Activated naive CD4-positive, alpha-beta T cell treated with anti-CD3 and anti-CD28 coated beads, Interleukin-2, amount 50 U/mL, for 24 hours (primary cell): ENCODE measurements around the gene GRAMD1C.
A peak's percentile ranks its signal among the peaks of the same experiment; 100 is the strongest.

Source experiments
- H3K27ac Mint-ChIP-seq: one replicate; pipeline ENCODE4 v1.8.0; 2021; ENCODE audit warnings: mild to moderate bottlenecking, mixed read lengths
- H3K27me3 Mint-ChIP-seq: one replicate; pipeline ENCODE4 v1.8.0; 2021; ENCODE audit warnings: mixed read lengths
- H3K36me3 Mint-ChIP-seq: one replicate; pipeline ENCODE4 v1.8.0; 2021; ENCODE audit warnings: mixed read lengths
- H3K4me1 Mint-ChIP-seq: one replicate; pipeline ENCODE4 v1.8.0; 2021; ENCODE audit warnings: mixed read lengths
- H3K4me3 Mint-ChIP-seq: one replicate; pipeline ENCODE4 v1.8.0; 2021; ENCODE audit warnings: mild to moderate bottlenecking, mixed read lengths
- H3K9me3 Mint-ChIP-seq: one replicate; pipeline ENCODE4 v1.8.0; 2021; ENCODE audit warnings: mixed read lengths

Gene GRAMD1C

DNA sequence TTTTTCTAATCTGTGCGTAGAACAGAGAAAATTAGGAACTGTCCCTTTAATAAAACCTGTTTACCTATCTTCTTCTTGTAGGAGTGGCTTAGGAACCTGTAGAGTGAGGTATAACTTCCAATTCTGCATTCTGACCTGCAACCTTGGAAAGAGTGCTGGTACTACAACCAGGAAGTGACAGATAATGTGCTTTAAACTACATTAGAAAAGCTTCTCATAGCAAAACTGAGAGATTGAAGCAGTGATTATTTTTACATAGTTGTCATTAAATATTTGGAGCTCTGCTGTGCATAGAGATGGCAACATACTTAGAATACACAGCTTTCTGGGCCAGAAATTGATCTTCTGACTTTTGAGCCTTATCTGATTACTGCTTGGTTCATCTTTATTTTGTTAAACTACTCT lies 58.8 kb downstream of the GRAMD1C start:
- Mint-ChIP-seq H3K4me1 (peaks cover 8% of the 10 kb centered on the region), H3K27me3 (no peaks in the 10 kb centered on the region), H3K9me3 (no peaks in the 10 kb centered on the region), H3K4me3 (peak overlapping the region; percentile 41), H3K36me3 (no peaks in the 10 kb centered on the region), H3K27ac (no peak overlapping the region)

DNA sequence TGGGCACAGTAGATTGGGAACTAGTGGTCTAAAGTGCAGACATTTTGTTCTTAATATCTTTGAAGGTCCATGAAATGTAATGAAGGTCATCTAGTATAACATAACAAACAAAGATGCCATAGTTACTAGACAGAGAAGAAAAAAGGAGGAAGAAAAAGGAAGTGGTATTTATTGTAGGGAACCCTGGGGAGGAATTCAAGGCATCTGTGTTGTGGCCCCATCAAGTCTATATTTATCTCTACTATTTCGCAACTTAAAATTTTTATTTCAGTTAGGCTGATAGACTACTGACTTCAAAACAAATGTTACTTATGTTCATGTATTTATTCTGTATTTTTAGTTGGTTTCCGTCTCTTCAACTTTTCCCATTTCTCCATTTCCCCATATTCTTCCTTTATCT lies 60.3 kb downstream of the GRAMD1C start:
- H3K27me3 Mint-ChIP-seq: peaks cover under 1% of the 10 kb centered on the region

DNA sequence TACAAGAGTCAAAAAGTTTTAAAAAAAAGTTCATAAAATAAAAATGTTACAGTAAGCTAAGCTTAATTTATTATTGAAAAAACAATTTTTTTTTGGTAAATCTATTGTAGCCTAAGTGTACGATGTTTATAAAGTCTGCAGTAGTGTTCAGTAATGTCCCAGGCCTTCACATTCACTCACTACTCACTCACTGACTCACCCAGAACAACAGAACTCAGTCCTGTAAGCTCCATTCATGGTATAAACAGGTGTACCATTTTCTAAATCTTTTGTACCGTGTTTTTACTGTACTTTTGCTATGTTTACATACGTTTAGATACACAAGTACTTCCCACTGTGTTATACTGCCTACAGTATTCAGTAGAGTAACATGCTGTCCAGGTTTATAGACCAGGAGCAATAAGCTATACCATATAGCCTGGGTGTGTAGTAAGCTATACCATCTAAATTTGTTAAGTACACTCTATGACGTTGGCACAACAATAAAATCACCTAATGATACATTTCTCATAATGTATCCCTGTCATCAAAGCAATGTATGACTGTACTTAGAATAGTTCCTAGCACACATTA lies 68.1 kb downstream of the GRAMD1C start:
- no peaks in the 10 kb centered on the region for H3K4me1 Mint-ChIP-seq
- H3K27ac Mint-ChIP-seq: no peak overlapping the region
- peaks cover 2% of the 10 kb centered on the region for H3K27me3 Mint-ChIP-seq
- H3K36me3 Mint-ChIP-seq: no peaks in the 10 kb centered on the region
- H3K4me3 Mint-ChIP-seq: no peak overlapping the region
- no peaks in the 10 kb centered on the region for H3K9me3 Mint-ChIP-seq

More for the DNA sequence above, 60.3 kb downstream of the GRAMD1C start:
- Mint-ChIP-seq H3K27ac (no peak overlapping the region), H3K4me3 (no peak overlapping the region), H3K36me3 (no peaks in the 10 kb centered on the region), H3K9me3 (no peaks in the 10 kb centered on the region), H3K4me1 (peaks cover 8% of the 10 kb centered on the region)

DNA sequence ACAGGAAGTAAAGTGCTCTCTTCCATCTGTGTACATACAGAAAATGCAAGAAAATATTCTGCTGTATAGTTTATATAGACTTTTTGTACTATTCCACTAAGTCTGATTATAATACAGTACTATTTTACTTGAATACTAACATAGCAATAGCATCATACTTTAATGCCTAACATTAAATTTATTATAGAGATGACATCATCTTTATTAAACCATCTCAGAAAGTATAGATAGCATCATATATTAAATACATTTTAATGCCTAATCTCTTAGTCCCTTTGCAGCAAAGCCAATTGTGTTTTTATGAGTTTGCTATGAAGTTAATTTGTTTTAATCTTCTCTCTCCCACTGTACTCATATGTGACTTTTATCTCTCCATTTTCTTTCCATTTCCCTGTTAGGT lies 69.5 kb downstream of the GRAMD1C start:
- Mint-ChIP-seq H3K36me3 (no peaks in the 10 kb centered on the region), H3K27me3 (peaks cover 2% of the 10 kb centered on the region), H3K27ac (no peak overlapping the region), H3K9me3 (no peaks in the 10 kb centered on the region), H3K4me3 (no peak overlapping the region), H3K4me1 (no peaks in the 10 kb centered on the region)

DNA sequence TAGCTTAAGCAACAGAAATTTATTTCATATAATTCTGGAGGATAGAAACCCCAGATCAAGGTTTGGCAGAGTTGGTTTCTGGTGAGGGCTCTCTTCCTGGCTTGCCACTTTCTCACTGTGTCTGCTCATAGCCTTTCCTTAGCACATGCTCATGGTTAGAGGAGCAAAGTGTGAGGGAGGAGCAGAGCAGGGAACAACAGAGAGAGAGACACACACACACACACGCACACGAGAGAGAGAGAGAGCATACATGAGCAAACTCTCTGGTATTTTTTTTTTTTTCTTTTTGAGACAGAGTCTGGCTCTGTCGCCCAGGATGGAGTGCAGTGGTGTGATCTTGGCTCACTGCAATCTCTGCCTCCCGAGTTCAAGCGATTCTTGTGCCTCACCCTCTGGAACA lies 72.4 kb downstream of the GRAMD1C start:
- Mint-ChIP-seq H3K27me3 (no peaks in the 10 kb centered on the region), H3K27ac (no peak overlapping the region)

DNA sequence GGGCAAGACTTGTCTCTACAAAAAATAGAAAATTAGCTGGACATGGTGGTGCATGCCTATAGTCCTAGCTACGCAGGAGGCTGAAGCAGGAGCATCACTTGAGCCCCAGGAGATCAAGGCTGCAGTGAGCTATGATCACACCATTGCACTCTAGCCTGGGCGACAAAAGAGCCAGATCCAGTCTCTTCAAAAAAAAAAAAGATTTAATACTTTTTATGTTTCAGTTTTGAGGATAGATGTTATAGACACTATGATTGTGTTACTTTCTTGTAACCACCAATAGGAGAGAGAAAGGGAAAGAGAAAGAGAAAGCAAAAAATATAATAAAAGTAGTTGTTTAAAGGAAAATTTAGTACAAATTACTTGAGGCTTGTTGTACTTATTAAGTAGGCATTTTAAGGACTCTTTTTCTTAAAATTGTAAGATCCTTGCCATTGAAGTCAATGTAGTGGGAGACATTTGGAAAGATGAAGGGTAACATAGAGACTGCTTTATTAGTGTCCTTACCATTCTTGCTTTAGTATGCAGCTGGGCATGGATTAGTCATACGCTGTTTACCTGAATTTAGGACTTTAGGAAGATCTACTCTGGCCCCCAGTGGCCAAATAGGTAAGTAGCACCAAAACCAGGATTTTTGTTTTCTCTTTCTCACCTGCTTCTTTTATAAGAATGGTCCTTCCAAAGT lies 74.1 kb downstream of the GRAMD1C start:
- H3K36me3 Mint-ChIP-seq: no peaks in the 10 kb centered on the region
- H3K4me3 Mint-ChIP-seq: peak overlapping the region; percentile 43
- H3K9me3 Mint-ChIP-seq: no peaks in the 10 kb centered on the region
- no peaks in the 10 kb centered on the region for H3K4me1 Mint-ChIP-seq
- no peaks in the 10 kb centered on the region for H3K27me3 Mint-ChIP-seq
- peak overlapping the region; percentile 5 for H3K27ac Mint-ChIP-seq

More for the DNA sequence above, 72.4 kb downstream of the GRAMD1C start:
- no peak overlapping the region for H3K4me3 Mint-ChIP-seq
- no peaks in the 10 kb centered on the region for H3K9me3 Mint-ChIP-seq
- H3K36me3 Mint-ChIP-seq: no peaks in the 10 kb centered on the region
- no peaks in the 10 kb centered on the region for H3K4me1 Mint-ChIP-seq

DNA sequence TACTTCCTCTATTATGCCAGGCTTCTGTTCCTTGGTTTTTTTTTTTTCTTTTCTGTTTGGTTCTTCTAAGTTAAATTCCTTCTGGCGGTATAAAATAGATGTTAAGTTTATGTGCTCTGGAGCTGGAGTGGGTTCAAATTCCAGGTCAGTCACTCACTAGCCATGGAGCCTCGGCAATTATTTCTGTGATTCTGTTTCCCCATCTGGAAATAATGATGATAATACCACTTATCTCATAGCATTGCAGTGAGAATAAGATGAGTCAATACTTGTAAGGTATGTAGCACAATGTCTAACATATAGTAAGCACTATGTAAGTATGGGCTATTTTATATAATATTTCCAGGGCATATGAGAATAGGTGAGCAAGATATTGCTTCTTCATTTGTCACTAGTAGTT lies 76.1 kb downstream of the GRAMD1C start:
- Mint-ChIP-seq H3K4me3 (no peak overlapping the region), H3K36me3 (no peaks in the 10 kb centered on the region), H3K4me1 (no peaks in the 10 kb centered on the region), H3K27ac (no peak overlapping the region), H3K27me3 (no peaks in the 10 kb centered on the region), H3K9me3 (no peaks in the 10 kb centered on the region)

DNA sequence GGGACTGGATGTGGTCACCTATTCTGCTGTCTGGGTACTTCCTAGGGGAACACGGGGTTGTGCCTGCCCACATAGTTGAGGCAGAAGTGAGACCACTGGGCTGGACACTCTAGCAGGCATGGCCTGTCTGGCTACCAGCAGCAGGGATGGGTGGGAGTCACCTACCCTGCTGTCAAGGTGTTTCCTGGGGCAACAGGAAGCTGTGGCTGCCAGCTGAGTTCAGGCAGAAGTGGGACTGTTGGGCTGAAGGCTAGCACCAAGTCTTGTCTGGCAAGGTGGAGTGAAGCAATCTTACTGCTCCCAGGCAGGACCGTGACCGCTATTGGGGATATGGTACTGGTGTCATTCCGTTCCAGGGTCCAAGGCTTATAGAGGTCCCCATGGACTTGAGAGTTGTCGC lies 89.0 kb downstream of the GRAMD1C start:
- peaks cover 7% of the 10 kb centered on the region for H3K36me3 Mint-ChIP-seq

DNA sequence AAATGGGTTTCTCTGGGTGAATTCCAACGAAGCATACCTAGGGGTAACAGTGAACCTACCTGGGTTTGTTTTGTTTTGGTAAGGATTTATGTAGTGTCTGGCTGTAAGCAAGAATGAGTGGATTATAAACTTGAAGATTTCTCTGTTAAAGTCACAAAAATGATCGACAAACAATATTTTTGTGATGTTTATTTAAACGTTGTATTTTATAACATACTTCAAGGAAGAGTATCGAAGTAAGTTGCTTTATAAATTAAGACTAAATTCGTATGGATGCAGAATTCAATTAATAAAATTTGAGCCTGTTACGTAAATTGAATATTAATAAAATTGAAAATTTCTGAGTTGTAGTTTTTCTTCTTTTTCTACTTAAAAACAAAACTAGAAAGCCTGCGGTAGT lies 108.2 kb downstream of the GRAMD1C start:
- Mint-ChIP-seq H3K4me1 (peaks cover 9% of the 10 kb centered on the region), H3K27ac (no peak overlapping the region), H3K27me3 (peaks cover 6% of the 10 kb centered on the region), H3K4me3 (peak overlapping the region; percentile 88), H3K9me3 (no peaks in the 10 kb centered on the region), H3K36me3 (no peaks in the 10 kb centered on the region)

More for the DNA sequence above, 89.0 kb downstream of the GRAMD1C start:
- Mint-ChIP-seq H3K27me3 (peaks cover 21% of the 10 kb centered on the region), H3K27ac (no peak overlapping the region), H3K4me1 (no peaks in the 10 kb centered on the region), H3K9me3 (peaks cover 16% of the 10 kb centered on the region), H3K4me3 (no peak overlapping the region)

DNA sequence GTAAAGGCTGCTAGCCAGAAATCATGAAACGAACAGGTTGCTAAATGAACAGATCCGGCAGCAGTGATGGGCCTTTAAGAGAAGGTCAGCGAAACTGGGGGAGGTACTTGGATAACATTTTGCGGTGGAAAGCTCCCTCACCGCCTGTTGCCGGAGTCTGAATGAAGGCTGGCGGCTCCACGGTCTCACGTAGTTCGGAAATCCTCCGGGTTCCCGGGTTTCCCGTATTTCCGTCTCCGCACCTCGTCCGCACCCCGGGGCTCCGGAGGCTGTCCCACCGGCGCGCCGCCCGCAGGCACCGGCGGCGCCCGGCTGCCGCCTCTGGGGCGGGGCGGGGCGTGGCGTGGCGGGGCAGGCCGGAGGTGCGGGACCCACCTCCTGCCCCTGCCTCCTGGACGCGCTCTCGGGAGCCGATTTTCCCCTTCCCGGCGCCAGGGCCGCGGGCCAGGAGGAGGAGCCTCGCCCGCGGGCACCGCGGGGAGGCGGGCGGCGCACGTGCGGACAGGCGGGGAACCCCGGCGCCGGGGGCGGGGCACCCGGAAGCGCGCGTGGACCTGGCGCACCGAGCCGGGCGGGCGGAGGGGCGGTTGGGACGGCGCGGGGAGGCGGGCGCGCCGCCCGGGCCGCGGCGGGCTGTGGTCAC lies 108.9 kb downstream of the GRAMD1C start, which contains the start of gene ZDHHC23:
Gene ZDHHC23 (plus strand): TSS at position 642 of the 643 bp plus-strand sequence. CDS start 790 bp downstream, outside the sequence.
- H3K4me3 Mint-ChIP-seq: peak within 1 kb of the TSS; percentile 88
- H3K4me1 Mint-ChIP-seq: peaks cover 9% of the 10 kb centered on the region
- H3K36me3 Mint-ChIP-seq: no peaks in the 10 kb centered on the region
- H3K27ac Mint-ChIP-seq: peak within 1 kb of the TSS; percentile 79
- H3K9me3 Mint-ChIP-seq: no peaks in the 10 kb centered on the region
- peaks cover 6% of the 10 kb centered on the region for H3K27me3 Mint-ChIP-seq

DNA sequence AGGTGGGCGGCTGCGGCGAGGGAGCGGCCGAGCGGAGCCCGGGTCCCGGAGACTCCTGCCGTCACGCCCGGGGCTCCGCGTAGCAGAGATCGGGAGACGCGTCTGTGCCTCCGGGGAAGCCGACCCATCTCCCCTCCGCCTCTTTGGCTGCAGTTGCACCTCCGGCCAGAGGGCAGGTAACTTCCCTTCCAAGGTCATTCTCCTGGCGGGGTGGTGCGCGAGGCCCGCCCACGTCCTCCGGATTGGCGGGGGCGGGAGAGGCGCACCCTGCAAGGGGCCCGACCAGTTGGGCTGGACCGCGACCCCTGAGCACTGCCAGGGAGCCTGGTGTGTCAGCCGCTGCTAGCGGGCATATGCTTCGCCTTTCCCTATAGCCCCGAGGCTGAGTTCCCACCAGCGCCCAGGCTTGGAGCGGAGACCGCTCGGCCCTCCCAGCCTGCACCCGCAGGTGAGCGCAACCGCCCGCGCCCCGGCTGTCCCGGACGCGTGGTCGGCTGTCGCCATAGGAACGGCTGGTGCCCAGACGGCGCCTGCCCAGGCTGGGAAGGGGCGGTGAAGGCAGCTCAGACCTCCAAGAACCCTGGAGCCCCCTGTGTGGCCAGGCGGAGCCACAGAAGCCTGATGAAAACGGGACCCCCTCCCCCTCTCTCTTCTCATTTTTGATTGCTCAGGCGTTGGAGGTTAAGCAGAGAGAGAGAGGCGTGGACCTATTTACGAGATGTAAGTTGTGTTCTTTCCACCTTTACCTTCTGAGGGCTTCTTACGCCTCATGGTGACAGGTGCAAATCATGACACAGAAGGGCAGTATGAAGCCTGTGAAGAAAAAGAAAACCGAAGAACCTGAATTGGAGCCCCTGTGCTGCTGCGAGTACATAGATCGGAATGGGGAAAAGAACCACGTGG lies 109.7 kb downstream of the GRAMD1C start:
- Mint-ChIP-seq H3K4me1 (peaks cover 11% of the 10 kb centered on the region), H3K4me3 (peak overlapping the region; percentile 60), H3K27me3 (peaks cover 6% of the 10 kb centered on the region), H3K9me3 (no peaks in the 10 kb centered on the region), H3K27ac (no peak overlapping the region), H3K36me3 (no peaks in the 10 kb centered on the region)

DNA sequence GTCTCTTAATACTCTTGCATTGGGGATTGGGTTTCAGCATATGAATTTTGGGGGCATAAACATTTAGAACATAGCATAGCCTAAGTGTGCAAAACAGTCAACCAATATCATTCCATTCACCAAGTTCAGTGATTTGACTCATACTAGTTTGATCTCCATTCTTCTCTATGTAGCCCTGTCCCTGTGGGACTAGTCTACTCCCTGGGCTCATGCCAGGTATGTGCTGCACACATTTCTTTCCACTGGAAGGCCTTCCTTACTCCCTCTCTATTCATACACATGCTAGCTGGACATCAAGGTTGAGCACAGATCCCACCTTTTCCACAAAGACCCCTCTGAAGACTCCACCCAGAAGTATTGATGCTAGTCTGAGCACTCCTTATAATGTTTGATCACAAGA lies 114.3 kb downstream of the GRAMD1C start:
- Mint-ChIP-seq H3K9me3 (no peaks in the 10 kb centered on the region), H3K27ac (no peak overlapping the region), H3K4me1 (peaks cover 15% of the 10 kb centered on the region), H3K36me3 (no peaks in the 10 kb centered on the region), H3K27me3 (peaks cover 3% of the 10 kb centered on the region), H3K4me3 (no peak overlapping the region)

DNA sequence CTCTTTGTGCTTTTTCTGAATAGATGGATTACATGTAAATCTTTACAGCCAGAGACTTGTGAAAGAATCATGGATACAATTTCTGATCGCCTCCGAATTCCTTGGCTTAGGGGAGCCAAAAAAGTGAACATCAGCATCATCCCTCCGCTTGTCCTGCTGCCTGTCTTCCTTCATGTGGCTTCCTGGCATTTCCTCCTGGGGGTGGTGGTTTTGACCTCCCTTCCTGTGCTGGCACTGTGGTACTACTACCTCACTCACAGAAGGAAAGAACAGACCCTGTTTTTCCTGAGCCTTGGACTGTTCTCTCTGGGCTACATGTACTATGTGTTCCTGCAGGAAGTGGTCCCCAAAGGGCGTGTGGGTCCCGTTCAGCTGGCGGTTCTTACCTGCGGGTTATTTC lies 115.1 kb downstream of the GRAMD1C start:
- Mint-ChIP-seq H3K9me3 (no peaks in the 10 kb centered on the region), H3K27ac (no peak overlapping the region), H3K36me3 (peaks cover 2% of the 10 kb centered on the region), H3K4me1 (peaks cover 13% of the 10 kb centered on the region), H3K27me3 (peaks cover 3% of the 10 kb centered on the region), H3K4me3 (no peak overlapping the region)

DNA sequence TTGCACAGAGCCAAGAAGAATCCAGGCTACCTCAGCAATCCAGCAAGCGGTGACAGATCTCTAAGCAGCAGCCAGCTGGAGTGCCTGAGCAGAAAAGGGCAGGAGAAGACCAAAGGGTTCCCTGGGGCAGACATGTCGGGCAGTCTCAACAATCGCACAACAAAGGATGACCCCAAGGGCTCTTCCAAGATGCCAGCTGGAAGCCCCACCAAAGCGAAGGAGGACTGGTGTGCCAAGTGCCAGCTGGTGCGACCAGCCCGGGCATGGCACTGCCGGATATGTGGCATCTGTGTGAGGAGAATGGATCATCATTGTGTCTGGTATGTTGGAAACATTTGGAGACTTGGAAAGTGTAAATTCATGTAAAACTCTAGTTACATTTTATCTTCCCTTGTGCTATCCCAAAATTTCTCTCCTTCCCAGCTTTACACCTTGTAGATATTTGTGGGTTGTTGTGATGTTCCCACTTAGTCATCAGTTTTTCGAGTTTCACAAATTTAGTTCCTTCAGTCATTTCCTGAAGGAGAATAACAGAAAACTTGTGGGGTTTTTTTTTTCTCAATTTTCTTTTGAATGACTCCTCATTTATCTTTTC lies 115.6 kb downstream of the GRAMD1C start:
- Mint-ChIP-seq H3K27me3 (peaks cover 3% of the 10 kb centered on the region), H3K36me3 (peaks cover 2% of the 10 kb centered on the region), H3K9me3 (no peaks in the 10 kb centered on the region), H3K27ac (no peak overlapping the region), H3K4me3 (no peak overlapping the region), H3K4me1 (peaks cover 10% of the 10 kb centered on the region)

DNA sequence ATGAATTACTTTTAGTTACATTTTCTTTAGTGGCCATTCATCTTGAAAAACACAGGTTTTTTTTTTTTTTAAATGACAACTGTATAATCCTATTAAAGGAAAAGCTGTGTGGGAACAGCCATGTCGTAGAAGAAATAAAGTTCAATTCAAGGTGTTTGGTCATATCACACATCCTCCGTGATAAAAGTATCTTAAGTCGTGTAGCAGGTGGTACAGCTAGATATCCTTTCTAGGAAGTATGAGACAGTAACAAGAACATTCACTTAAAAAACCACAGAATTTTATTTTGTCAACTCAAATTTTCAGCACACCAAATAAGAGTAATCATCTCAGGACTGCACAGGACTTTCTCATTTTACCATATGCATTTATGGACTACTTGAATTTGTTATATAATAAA lies 125.3 kb downstream of the GRAMD1C start:
- Mint-ChIP-seq H3K4me3 (no peak overlapping the region), H3K27me3 (no peaks in the 10 kb centered on the region)

More for the DNA sequence above, 125.3 kb downstream of the GRAMD1C start:
- Mint-ChIP-seq H3K9me3 (no peaks in the 10 kb centered on the region), H3K36me3 (no peaks in the 10 kb centered on the region), H3K27ac (no peak overlapping the region), H3K4me1 (no peaks in the 10 kb centered on the region)
